H9 (cell line): ENCODE results near the gene EFCAB5. TPM values are rescaled to one million over a fixed set of nuclear protein-coding genes. Genes with fewer than 3 reads are reported as not detected.

ENCODE experiments used
- DNase-seq: peaks from one replicate; pipeline ENCODE4 v3.0.0-alpha.2; 2017
- H2AFZ ChIP-seq: one replicate; pipeline ENCODE4 v1.6.1; 2013; ENCODE audit warnings: mild to moderate bottlenecking, low read length, control low read depth, moderate library complexity
- H2AK5ac ChIP-seq: 2 replicates; pipeline ENCODE4 v1.6.1; 2013; ENCODE audit warnings: low read length, control low read depth, mixed read lengths; ENCODE audit not compliant: insufficient read length
- H2BK120ac ChIP-seq: one replicate; pipeline ENCODE4 v1.6.1; 2013; ENCODE audit warnings: low read depth, mild to moderate bottlenecking, low read length, control low read depth, inconsistent platforms; ENCODE audit not compliant: poor library complexity, severe bottlenecking
- H2BK12ac ChIP-seq: 2 replicates; pipeline ENCODE4 v1.6.1; 2013; ENCODE audit warnings: low read length, control low read depth, mixed read lengths, low read depth; ENCODE audit not compliant: insufficient read length
- H2BK15ac ChIP-seq: 2 replicates; pipeline ENCODE4 v1.6.1; 2013; ENCODE audit warnings: low read depth, low read length, control low read depth
- H2BK20ac ChIP-seq: one replicate; pipeline ENCODE4 v1.6.1; 2013; ENCODE audit warnings: low read depth, mild to moderate bottlenecking, low read length, control low read depth, inconsistent platforms; ENCODE audit not compliant: poor library complexity, severe bottlenecking
- H2BK5ac ChIP-seq: 2 replicates; pipeline ENCODE4 v1.6.1; 2013; ENCODE audit warnings: low read length, control low read depth, mixed read lengths; ENCODE audit not compliant: insufficient read length
- H3K14ac ChIP-seq: 2 replicates; pipeline ENCODE4 v1.6.1; 2013; ENCODE audit warnings: low read length, control low read depth; ENCODE audit not compliant: insufficient read depth
- H3K18ac ChIP-seq: 2 replicates; pipeline ENCODE4 v1.6.1; 2013; ENCODE audit warnings: low read depth, mild to moderate bottlenecking, mixed read lengths, low read length, control low read depth; ENCODE audit not compliant: insufficient read length
- H3K23ac ChIP-seq: 2 replicates; pipeline ENCODE4 v1.6.1; 2013; ENCODE audit warnings: low read length, control low read depth, mixed read lengths, low read depth; ENCODE audit not compliant: insufficient read length
- H3K23me2 ChIP-seq: 2 replicates; pipeline ENCODE4 v1.6.1; 2013; ENCODE audit warnings: low read depth, mild to moderate bottlenecking, mixed read lengths, low read length, control low read depth; ENCODE audit not compliant: insufficient read length, poor library complexity, severe bottlenecking
- H3K27ac ChIP-seq: 2 replicates; pipeline ENCODE4 v1.5.1; 2013; ENCODE audit warnings: low read length, control low read depth, mixed read lengths, low read depth; ENCODE audit not compliant: insufficient read length
- H3K27me3 ChIP-seq: 2 replicates; pipeline ENCODE4 v1.6.1; 2013; ENCODE audit warnings: low read length, control low read depth, inconsistent platforms; ENCODE audit not compliant: insufficient read depth
- H3K4ac ChIP-seq: 2 replicates; pipeline ENCODE4 v1.6.1; 2013; ENCODE audit warnings: low read depth, mild to moderate bottlenecking, control low read depth, inconsistent platforms, low read length, moderate library complexity
- H3K4me1 ChIP-seq: 2 replicates; pipeline ENCODE4 v1.6.1; 2013; ENCODE audit warnings: low read length, control low read depth, inconsistent platforms; ENCODE audit not compliant: insufficient read depth
- H3K4me2 ChIP-seq: 2 replicates; pipeline ENCODE4 v1.6.1; 2013; ENCODE audit warnings: low read length, control low read depth, mixed read lengths; ENCODE audit not compliant: insufficient read length, insufficient read depth
- H3K56ac ChIP-seq: 2 replicates; pipeline ENCODE4 v1.6.1; 2013; ENCODE audit warnings: low read depth, mild to moderate bottlenecking, mixed read lengths, low read length, control low read depth; ENCODE audit not compliant: insufficient read length
- H3K79me1 ChIP-seq: 2 replicates; pipeline ENCODE4 v1.6.1; 2013; ENCODE audit warnings: low read depth, mild to moderate bottlenecking, moderate library complexity, low read length, control low read depth, inconsistent platforms; ENCODE audit not compliant: insufficient read depth, poor library complexity, severe bottlenecking
- H3K79me2 ChIP-seq: 2 replicates; pipeline ENCODE4 v1.6.1; 2013; ENCODE audit warnings: low read length, control low read depth, inconsistent platforms; ENCODE audit not compliant: insufficient read depth
- H3K9ac ChIP-seq: 2 replicates; pipeline ENCODE4 v1.6.1; 2013; ENCODE audit warnings: low read length, control low read depth, mixed read lengths; ENCODE audit not compliant: insufficient read length; ENCODE audit errors: extremely low read depth
- H3K9me3 ChIP-seq: one replicate; pipeline ENCODE4 v1.6.1; 2013; ENCODE audit warnings: low read depth, low read length, inconsistent platforms; ENCODE audit not compliant: control insufficient read depth
- H3T11ph ChIP-seq: one replicate; pipeline ENCODE4 v1.6.1; 2013; ENCODE audit warnings: mild to moderate bottlenecking, low read length, control low read depth, inconsistent platforms
- H4K20me1 ChIP-seq: one replicate; pipeline ENCODE4 v1.6.1; 2013; ENCODE audit not compliant: control insufficient read depth, insufficient read length, insufficient read depth
- H4K5ac ChIP-seq: 2 replicates; pipeline ENCODE4 v1.6.1; 2013; ENCODE audit warnings: low read depth, mild to moderate bottlenecking, mixed read lengths, low read length, control low read depth; ENCODE audit not compliant: insufficient read length
- H4K8ac ChIP-seq: replicated peaks from 2 replicates; pipeline ENCODE4 v1.6.1; 2013; ENCODE audit warnings: low read length, control low read depth, mixed read lengths, low read depth; ENCODE audit not compliant: insufficient read length
- H4K91ac ChIP-seq: 2 replicates; pipeline ENCODE4 v1.6.1; 2013; ENCODE audit warnings: low read depth, mild to moderate bottlenecking, moderate library complexity, mixed read lengths, low read length, control low read depth; ENCODE audit not compliant: insufficient read length
- H3K27ac Mint-ChIP-seq, 3 experiments: 2 replicates in 2 of 3; 3 replicates in 1 of 3; pipeline ENCODE4 v1.8.0; 2020 to 2021; ENCODE audit warnings: mixed read lengths in 3 of 3, mild to moderate bottlenecking in 1 of 3, moderate library complexity in 1 of 3
- H3K27me3 Mint-ChIP-seq: 2 replicates; pipeline ENCODE4 v1.8.0; 2021; ENCODE audit warnings: low read depth, mild to moderate bottlenecking, moderate library complexity, mixed read lengths
- H3K36me3 Mint-ChIP-seq, 3 experiments: 2 replicates in 2 of 3; 3 replicates in 1 of 3; pipeline ENCODE4 v1.8.0; 2020 to 2021; ENCODE audit warnings: low read depth in 3 of 3, mixed read lengths in 3 of 3; ENCODE audit not compliant: insufficient read depth in 1 of 3
- H3K4me1 Mint-ChIP-seq, 2 experiments: 2 replicates each; pipeline ENCODE4 v1.8.0; 2020; ENCODE audit warnings: mixed read lengths in 2 of 2
- H3K4me3 Mint-ChIP-seq, 2 experiments: 2 replicates in 1 of 2; 3 replicates in 1 of 2; pipeline ENCODE4 v1.8.0; 2020 to 2021; ENCODE audit warnings: mild to moderate bottlenecking in 2 of 2, mixed read lengths in 2 of 2, moderate library complexity in 1 of 2
- H3K9me3 Mint-ChIP-seq, 2 experiments: 2 replicates in 1 of 2; 3 replicates in 1 of 2; pipeline ENCODE4 v1.8.0; 2020; ENCODE audit warnings: mild to moderate bottlenecking in 2 of 2, mixed read lengths in 2 of 2, moderate library complexity in 1 of 2
- WGBS: extraction: QIAGEN DNeasy Blood & Tissue Kit; methylation state at CpG from one replicate; pipeline ENCODE4 v1.1.7; 2013; ENCODE audit warnings: missing lambda C conversion rate, low lambda C conversion rate, mixed read lengths; ENCODE audit not compliant: insufficient read length; ENCODE audit errors: extremely low coverage; 5-methylcytosine and 5-hydroxymethylcytosine counted together
- total RNA-seq: library from RNA; stranded (reverse); gene quantifications from 2 replicates; pipeline ENCODE4 v1.2.1, GENCODE V29; 2021
- TF ChIP-seq, protein P1 (sequence below): fragments of 200-600 bp; sonication (generic); conservative IDR thresholded peaks from 3 replicates; pipeline ENCODE4 v1.8.0; 2021; ENCODE audit warnings: antibody characterized with exemption, mild to moderate bottlenecking

EFCAB5 gene
- total RNA-seq, 1 experiment from 2014 or later = not detected

DNA sequence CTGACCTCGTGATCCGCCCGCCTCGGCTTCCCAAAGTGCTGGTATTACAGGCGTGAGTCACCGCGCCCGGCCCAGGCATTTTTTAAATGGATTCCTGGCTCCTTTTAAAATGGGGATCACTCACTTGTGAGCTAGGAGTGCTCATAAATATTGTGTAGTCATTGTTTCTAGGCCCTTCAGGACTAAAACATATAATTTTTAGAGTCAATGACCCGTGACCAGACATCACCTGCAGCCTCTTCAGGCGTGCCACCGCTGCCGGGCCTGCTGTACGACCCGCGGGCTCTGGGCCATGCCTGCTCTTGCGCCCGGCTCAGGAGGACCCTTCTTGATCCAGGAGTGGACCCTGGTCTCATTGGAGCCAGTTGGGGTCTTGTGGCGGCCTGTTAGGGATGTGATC is 30.8 kb downstream of the EFCAB5 start:
- Histone ChIP-seq H3K23me2 (no peaks in the 10 kb centered on the region), H2BK15ac (no peak overlapping the region; the same call in 1 of the 2 replicates), H3K4me1 (no peaks in the 10 kb centered on the region), H3K79me1 (no peaks in the 10 kb centered on the region), H3K18ac (no peak overlapping the region), H3K14ac (no peak overlapping the region), H2BK5ac (no peak overlapping the region), H2AK5ac (no peak overlapping the region), H3K9ac (no peak overlapping the region), H3K4me2 (no peak overlapping the region), H3K27me3 (no peaks in the 10 kb centered on the region), H3K56ac (no peak overlapping the region), H2AFZ (no peak overlapping the region), H2BK20ac (no peak overlapping the region), H3K79me2 (no peaks in the 10 kb centered on the region), H4K91ac (no peak overlapping the region), H3K23ac (no peak overlapping the region), H4K20me1 (no peaks in the 10 kb centered on the region), H3K27ac (no peak overlapping the region), H3T11ph (no peak overlapping the region), H4K5ac (no peak overlapping the region), H3K9me3 (no peaks in the 10 kb centered on the region), H2BK12ac (no peak overlapping the region), H2BK120ac (no peak overlapping the region), H4K8ac (no peak overlapping the region), H3K4ac (no peak overlapping the region)
- no CpG with 5 or more reads among the region's 18 CpGs for WGBS
- Mint-ChIP-seq H3K36me3 (no peaks in the 10 kb centered on the region), H3K27ac (no peak overlapping the region), H3K27me3 (peaks cover 2% of the 10 kb centered on the region; the same call in 1 of the 2 replicates), H3K4me1 (no peaks in the 10 kb centered on the region), H3K4me3 (no peak overlapping the region), H3K9me3 (no peaks in the 10 kb centered on the region)
- DNase-seq = no peak
- TF ChIP-seq, protein P1, sequence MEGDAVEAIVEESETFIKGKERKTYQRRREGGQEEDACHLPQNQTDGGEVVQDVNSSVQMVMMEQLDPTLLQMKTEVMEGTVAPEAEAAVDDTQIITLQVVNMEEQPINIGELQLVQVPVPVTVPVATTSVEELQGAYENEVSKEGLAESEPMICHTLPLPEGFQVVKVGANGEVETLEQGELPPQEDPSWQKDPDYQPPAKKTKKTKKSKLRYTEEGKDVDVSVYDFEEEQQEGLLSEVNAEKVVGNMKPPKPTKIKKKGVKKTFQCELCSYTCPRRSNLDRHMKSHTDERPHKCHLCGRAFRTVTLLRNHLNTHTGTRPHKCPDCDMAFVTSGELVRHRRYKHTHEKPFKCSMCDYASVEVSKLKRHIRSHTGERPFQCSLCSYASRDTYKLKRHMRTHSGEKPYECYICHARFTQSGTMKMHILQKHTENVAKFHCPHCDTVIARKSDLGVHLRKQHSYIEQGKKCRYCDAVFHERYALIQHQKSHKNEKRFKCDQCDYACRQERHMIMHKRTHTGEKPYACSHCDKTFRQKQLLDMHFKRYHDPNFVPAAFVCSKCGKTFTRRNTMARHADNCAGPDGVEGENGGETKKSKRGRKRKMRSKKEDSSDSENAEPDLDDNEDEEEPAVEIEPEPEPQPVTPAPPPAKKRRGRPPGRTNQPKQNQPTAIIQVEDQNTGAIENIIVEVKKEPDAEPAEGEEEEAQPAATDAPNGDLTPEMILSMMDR = no peak
